ENCODE measurements around the gene CASP3. TPM values are rescaled to one million over a fixed set of nuclear protein-coding genes. Genes with fewer than 3 reads are reported as not detected.
"Not testable (repeated sequence)": the region's sequence is repeated elsewhere in the genome, so short reads cannot be mapped to it uniquely, and the experiment has no call there.

The CASP3 gene
- total and polyA plus RNA-seq, 7 donors = 13.8 to 49.7 (median 20.9) TPM

GRCh38 chr4:184657144-184657543, 7.9 kb upstream of the CASP3 start:
- TF ChIP-seq, protein P1, sequence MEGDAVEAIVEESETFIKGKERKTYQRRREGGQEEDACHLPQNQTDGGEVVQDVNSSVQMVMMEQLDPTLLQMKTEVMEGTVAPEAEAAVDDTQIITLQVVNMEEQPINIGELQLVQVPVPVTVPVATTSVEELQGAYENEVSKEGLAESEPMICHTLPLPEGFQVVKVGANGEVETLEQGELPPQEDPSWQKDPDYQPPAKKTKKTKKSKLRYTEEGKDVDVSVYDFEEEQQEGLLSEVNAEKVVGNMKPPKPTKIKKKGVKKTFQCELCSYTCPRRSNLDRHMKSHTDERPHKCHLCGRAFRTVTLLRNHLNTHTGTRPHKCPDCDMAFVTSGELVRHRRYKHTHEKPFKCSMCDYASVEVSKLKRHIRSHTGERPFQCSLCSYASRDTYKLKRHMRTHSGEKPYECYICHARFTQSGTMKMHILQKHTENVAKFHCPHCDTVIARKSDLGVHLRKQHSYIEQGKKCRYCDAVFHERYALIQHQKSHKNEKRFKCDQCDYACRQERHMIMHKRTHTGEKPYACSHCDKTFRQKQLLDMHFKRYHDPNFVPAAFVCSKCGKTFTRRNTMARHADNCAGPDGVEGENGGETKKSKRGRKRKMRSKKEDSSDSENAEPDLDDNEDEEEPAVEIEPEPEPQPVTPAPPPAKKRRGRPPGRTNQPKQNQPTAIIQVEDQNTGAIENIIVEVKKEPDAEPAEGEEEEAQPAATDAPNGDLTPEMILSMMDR (IDR thresholded peaks at IDR 0.05) = no peak
- intact Hi-C loops (cut with DNase I) = loop anchor here (5.0 to 10.0 kb wide), 2 partner anchors 70 to 738 kb away; partner anchors contain the start of genes ANKRD37 (in 1 of the 2) and LRP2BP (in 1 of the 2)
- H3K27me3 ChIP-seq (ENCODE audit: insufficient read depth in 3 of 3, low read length in 2 of 3) = no peaks in the 10 kb centered on the region
- 88 to 92% (median 90%) methylated on average over 3 of the region's 3 CpGs for WGBS, 3 donors
- H3K27ac ChIP-seq = no peak overlapping the region
- H3K4me1 ChIP-seq = peaks cover 26% of the 10 kb centered on the region
- H3K4me3 ChIP-seq = no peak overlapping the region
- no peaks in the 10 kb centered on the region for H3K9me3 ChIP-seq
- DNase-seq = no peak
- peaks cover 0 to 41% of the 10 kb centered on the region in 2 donors for H3K36me3 ChIP-seq (ENCODE audit: insufficient read depth in 1 of 2, low read depth in 1 of 2)
- ATAC-seq = no peak

DNA sequence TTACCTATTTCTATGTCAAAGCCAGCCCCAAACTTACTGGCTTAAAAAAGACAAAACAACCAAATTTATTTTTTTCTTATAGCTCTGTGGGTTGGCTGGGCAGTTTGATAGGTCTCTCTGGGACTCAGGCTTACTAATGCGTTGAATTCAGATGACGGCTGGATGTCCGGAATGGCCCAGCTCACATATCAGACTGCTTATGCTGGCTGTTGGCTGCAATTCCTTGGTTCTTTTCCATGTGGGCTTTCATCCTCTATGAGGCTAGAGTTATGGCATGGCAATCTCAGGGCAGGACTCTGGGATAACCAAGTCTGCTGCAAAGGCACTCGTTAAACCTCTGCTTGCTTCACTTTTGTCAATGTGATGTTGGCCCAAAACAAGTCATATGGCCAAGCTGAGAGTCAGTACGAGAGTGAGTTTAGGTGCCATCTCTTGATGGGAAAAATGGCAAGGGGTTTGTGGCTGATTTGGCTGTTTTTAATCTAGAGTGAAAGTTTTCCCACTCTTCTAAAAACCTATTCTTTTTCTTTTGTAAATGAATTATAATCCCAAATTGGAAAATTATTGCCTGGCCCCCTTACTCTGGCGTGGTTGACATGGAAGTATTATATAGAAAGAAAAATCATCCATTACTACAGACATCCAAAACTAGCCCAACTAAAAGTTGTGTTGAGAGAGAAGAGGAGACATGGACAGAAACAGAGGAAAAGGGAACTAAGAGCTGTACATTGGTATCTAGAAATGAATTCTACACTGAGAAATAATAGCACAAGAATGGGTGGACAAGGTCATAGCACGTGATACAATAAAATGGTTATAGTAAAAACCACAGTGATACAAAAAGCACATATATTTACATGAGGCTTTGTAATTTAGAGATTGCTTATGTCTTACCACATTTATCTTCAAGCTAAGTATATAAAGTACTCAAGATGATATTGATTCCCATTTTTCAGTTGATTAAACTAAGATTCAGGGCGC, 6.9 kb upstream of the CASP3 start:
- Histone ChIP-seq H3K27ac (peak overlapping the region; percentile 87), H3K4me1 (peaks cover 29% of the 10 kb centered on the region), H3K36me3 (ENCODE audit: insufficient read depth in 1 of 2, low read depth in 1 of 2) (peaks cover 0 to 32% of the 10 kb centered on the region in 2 donors), H3K27me3 (ENCODE audit: insufficient read depth in 3 of 3, low read length in 2 of 3) (no peaks in the 10 kb centered on the region), H3K9me3 (no peaks in the 10 kb centered on the region), H3K4me3 (no peak overlapping the region)
- 53 to 63% (median 53%) methylated on average over 8 of the region's 8 CpGs for WGBS, 3 donors
- ATAC-seq = peak; percentile 90 to 98 (median 96)
- TF ChIP-seq, protein P1 (IDR thresholded peaks at IDR 0.05) = no peak
- DNase-seq = peak; percentile 30 to 66
- intact Hi-C loops (cut with DNase I) = loop anchor here (5.0 to 10.0 kb wide), 2 partner anchors 71 to 739 kb away; partner anchors contain the start of genes ANKRD37 (in 1 of the 2) and LRP2BP (in 1 of the 2)

GRCh38 chr4:184653650-184654049, 4.4 kb upstream of the CASP3 start:
- TF ChIP-seq, protein P1 (IDR thresholded peaks at IDR 0.05) = no peak
- DNase-seq (no peak), ATAC-seq (peak in 2 of 4 donors; percentile 32 to 39)
- peaks cover 0 to 11% of the 10 kb centered on the region in 2 donors for H3K36me3 ChIP-seq (ENCODE audit: insufficient read depth in 1 of 2, low read depth in 1 of 2)
- intact Hi-C loops (cut with DNase I) = loop anchor here in 1 of 2 donors (10.0 kb wide), 1 partner anchor 741 kb away; the partner anchor contains the start of genes ANKRD37 and LRP2BP
- H3K4me3 ChIP-seq = no peak overlapping the region
- peak overlapping the region; percentile 87 for H3K27ac ChIP-seq
- WGBS, 3 donors = 3 to 5% (median 4%) methylated on average over 2 of the region's 2 CpGs
- H3K9me3 ChIP-seq = no peaks in the 10 kb centered on the region
- no peaks in the 10 kb centered on the region for H3K27me3 ChIP-seq (ENCODE audit: insufficient read depth in 3 of 3, low read length in 2 of 3)
- H3K4me1 ChIP-seq = peaks cover 29% of the 10 kb centered on the region

- H3K36me3 ChIP-seq (ENCODE audit: insufficient read depth in 1 of 2, low read depth in 1 of 2); H3K27me3 ChIP-seq (ENCODE audit: insufficient read depth in 3 of 3, low read length in 2 of 3); H3K9me3 ChIP-seq; H3K4me3 ChIP-seq; DNase-seq; ATAC-seq: not testable (repeated sequence)
- peak overlapping the region; percentile 11 for H3K27ac ChIP-seq
- intact Hi-C loops (cut with DNase I) = loop anchor here in 1 of 2 donors (10.0 kb wide), 1 partner anchor 742 kb away; the partner anchor contains the start of genes ANKRD37 and LRP2BP
- peaks cover 33% of the 10 kb centered on the region for H3K4me1 ChIP-seq
Measured at GRCh38 chr4:184652681-184653080, 3.4 kb upstream of the CASP3 start.

GRCh38 chr4:184651899-184652298, 2.7 kb upstream of the CASP3 start:
- no peak overlapping the region for H3K4me3 ChIP-seq
- no peaks in the 10 kb centered on the region for H3K27me3 ChIP-seq (ENCODE audit: insufficient read depth in 3 of 3, low read length in 2 of 3)
- H3K27ac ChIP-seq = no peak overlapping the region
- peaks cover 41% of the 10 kb centered on the region for H3K4me1 ChIP-seq
- H3K9me3 ChIP-seq = no peaks in the 10 kb centered on the region
- ATAC-seq = no peak
- 77 to 83% (median 80%) methylated on average over 7 to 8 of the region's 8 CpGs for WGBS, 3 donors
- intact Hi-C loops (cut with DNase I) = loop anchor here in 1 of 2 donors (10.0 kb wide), 1 partner anchor 743 kb away; the partner anchor contains the start of genes ANKRD37 and LRP2BP
- no peak for DNase-seq
- H3K36me3 ChIP-seq (ENCODE audit: insufficient read depth in 1 of 2, low read depth in 1 of 2) = peaks cover 0 to 8% of the 10 kb centered on the region in 2 donors
- TF ChIP-seq, protein P1 (IDR thresholded peaks at IDR 0.05) = no peak
